Myocyte (in vitro differentiated cells): ENCODE data around the gene SAMD11. TPM values are rescaled to one million over a fixed set of nuclear protein-coding genes. Genes with fewer than 3 reads are reported as not detected.

Experiments used
- DNase-seq: peaks from one replicate; pipeline ENCODE4 v3.0.0-alpha.2; 2012; ENCODE audit warnings: low read depth
- total RNA-seq: library from RNA; depleted of rRNA; stranded (reverse); fragments of >200 nt; gene quantifications from 2 replicates; pipeline ENCODE4 v1.2.3, GENCODE V29; 2014

Gene SAMD11
- total RNA-seq, 1 donor from 2014 or later, result 0.86 TPM

DNA sequence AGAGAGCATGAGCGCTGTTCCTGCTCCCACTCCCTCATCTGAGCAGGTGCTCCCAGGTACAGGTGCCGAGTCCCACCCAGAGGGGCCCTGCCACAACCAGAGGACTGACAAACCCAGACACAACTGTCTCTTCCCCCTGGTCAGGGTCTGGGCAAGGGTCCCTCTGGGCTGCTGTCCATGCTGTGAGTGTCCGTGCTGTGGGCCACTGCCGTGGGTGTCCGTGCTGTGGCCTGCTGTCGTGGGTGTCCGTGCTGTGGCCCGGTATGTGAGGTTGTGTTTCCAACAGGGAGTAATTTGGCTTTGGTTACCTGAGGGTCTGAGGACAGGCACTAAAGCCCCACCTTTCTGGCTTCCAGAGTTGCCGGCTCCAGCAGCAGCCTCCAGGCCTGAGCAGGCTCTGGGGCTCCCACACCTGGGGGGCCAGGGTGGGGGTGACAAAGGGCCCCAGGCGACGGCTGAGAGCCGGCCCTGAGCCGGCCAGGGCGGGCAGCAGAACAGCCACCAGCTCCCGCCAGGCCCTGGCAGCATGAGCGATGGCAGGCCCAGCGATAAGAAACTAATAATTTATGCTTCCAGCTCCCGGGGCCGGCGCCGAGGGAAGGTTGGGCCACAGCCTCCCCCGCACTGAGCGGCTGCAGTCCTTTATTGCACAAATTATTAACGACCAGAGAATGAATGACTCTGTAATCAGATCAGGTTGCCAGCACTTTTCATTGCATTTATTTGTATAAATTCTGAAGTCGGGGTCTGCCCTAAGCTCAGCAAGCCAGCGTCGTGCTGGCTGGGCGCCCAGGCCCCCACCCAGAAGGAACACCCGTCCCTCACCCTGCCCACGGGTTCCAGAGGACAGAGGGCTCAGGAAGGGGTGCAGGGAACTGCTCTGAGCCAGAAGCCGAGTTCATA is 7.3 kb upstream of the SAMD11 start:
- no peak for DNase-seq

DNA sequence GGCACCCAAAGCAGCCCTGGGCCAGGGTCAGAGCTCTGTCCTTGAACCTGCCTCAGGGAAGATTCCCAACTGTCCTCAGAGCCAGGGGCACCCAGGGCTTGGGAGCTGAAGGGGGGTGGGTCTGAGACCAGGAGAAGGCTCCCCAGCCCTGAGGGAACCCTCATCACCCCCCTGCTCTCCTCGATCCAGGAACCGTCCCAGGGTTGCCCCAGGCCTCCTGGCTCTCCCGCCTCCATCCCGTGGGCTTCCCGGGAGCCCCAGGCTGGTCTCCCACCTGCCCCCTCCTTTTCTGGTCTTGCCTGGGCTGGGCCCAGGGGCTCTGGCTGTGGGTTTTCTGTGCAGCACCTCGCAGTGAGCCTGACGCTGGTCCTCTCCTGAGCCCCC is 6.7 kb upstream of the SAMD11 start:
- DNase-seq, result no peak

DNA sequence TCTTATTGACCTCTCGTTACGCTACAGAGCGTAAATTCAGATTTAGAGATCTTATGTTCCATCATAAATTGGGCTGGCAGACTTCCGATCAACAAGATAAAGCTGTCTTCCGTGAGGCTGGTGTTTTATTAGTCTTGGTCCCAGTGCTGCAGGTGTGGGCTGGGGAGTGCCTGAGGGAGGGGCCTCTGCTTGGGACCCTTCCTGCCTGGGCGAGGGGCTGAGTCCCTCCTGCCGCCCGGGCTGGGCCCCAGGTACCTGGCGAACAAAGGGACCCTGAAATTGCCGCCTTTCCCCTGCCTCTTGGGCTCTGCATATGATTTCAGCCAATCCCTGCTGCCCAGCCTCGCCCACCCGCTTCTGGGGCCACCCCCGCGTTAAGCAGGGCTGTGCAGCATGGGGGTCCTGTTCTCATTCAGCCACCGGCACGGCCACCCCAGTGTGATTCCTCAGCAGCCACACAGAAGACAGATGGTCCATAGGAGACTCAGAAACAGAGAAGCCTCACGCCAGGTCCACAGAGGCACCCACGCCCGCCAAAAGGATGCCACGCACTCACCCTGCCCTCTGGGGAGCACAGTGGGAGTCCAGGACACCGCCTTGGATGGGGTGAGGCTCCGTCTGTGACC is 6.1 kb upstream of the SAMD11 start:
- no peak for DNase-seq

DNA sequence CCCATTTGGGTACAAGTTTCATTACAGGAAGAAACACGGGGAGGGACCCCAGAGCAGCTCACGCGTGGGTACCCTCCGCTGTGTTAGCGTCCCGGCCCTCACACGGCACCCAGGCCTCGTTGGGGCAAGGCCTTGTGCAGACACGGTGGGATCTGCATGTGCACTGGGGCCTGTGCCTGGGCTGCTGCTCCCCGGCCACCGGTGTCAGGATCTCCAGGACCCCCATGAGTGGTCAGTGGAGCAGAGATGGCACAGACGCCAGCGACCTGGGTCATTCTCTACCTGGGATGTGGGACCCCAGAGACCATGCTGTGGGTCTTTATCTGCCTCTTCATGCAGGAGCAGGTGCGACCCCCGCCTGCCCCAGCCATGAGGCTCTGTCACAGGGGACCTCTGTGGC is 5.4 kb upstream of the SAMD11 start:
- no peak for DNase-seq

DNA sequence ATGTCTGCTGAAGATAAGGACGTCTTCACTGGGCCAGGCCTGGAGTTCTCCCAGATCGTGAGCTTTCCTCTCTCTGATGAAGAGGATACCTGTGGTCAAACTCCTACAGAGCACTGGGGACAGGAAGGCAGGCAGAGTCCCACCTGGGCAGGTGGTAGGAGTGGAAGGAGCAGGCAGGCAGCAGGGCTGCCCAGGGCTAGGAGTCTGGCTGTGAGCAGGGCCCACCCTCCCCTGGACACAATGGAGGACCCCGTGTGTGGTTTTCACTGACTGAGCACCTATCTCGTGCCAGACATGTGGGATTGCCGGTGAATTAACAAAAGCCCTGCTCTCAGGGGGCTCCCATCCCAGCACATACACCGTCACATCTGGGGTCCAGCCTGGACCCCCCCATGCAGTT is 4.9 kb upstream of the SAMD11 start:
- DNase-seq, result no peak

DNA sequence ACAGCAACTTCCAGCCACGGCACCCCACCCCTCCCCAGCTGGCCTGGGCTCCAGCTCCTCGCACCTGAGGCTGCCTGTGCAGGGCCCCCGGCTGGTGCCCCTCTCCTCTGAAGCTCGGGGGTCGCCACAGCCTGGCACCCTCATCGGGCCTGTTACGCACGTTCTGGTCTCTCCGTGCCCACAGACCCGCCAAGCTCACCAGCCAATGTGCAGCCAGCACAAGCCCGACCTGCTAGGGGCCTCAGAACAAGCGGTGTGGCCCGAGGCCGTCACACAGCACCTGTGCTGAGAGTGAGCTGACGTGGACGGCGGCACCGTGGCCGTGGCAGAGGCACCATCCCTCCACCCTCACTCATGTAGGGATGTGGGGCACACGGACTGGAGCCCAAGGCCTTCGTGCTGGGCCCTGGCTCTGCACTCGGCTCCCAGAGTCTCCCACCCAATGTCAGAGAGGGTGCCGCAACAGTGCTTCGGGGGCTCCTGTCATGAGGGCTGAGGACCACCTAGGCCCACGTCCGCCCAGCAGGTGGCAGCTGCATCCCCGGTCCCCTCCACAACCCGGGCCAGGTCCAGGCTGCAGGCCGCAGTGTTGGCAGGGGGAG is 4.4 kb upstream of the SAMD11 start:
- no peak for DNase-seq

DNA sequence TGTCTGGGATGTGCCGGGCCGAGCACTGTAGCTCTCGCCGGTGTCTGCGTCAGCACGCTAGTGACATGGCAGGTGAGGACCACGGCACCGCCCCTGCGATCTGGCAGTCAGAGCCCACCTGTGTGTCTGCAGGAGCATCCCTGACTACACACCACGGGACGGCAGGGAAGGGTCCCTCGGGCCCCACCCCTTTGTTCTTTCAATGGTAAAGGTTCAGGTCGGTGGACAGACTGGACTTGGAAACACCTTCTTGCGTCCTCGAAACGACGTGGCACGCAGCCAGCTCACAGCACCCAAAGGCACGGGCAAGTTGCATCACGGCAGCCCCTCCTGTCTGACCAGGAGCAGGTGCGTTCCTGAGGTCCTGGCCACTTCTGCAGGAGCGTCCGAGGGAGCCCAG is 3.7 kb upstream of the SAMD11 start:
- DNase-seq, result no peak

DNA sequence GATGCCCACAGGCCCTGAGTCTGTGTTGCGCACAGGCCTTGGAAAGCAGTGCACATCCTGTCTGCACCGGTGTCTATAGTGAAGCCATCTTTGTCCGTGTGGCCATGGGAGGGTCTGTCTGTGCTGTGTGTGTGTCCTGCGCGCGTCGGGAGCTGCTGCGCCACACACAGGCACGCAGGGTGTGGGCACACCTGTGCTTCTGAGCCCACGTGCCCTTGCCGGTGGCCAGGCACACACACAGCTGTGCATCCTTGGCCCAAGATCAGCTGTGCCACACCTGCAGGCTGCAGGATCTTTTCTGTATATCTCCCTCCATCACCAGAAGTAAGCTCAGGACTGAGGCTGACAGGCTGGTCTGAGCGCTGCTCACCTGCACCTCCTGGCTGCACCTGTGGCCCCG is 3.2 kb upstream of the SAMD11 start:
- DNase-seq, result no peak

DNA sequence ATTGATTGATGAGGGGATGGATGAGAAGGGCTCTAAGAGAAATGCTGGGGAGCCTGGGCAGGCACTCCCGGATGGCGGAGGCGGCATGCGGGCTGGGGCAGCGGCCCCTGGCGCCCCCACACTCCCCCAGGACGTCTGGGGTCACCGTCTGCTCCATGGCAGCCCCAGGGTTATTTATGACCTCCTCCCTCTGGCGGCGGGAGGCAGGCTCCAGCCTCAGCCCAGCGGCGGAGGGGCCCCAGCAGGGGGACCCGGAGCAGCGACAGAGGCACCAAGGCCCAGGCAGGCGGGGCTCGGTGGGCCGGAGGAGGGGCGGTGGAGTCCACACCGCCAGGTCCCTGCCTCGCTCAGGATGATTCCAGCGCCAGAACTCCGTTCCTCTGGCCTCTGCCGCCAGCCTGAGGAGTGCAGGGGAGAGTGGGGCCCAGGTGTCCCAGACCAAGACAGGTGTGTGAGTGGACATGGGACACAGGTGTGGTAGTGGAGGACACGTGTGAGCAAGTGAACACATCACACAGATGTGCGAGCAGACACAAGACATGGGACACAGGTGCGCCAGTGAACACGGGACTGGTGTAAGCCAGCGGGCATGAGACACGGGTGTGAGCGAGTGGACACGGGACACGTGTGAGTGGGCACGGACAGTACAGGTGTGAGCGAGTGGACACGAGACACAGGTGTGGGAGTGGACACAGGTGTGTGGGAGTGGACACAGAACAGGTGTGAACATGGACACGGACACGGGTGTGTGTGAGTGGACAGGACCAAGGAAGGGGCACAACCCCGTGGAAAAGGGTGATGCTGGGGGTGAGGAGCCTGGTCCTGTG is 2.5 kb upstream of the SAMD11 start:
- DNase-seq, result peak; percentile 81

DNA sequence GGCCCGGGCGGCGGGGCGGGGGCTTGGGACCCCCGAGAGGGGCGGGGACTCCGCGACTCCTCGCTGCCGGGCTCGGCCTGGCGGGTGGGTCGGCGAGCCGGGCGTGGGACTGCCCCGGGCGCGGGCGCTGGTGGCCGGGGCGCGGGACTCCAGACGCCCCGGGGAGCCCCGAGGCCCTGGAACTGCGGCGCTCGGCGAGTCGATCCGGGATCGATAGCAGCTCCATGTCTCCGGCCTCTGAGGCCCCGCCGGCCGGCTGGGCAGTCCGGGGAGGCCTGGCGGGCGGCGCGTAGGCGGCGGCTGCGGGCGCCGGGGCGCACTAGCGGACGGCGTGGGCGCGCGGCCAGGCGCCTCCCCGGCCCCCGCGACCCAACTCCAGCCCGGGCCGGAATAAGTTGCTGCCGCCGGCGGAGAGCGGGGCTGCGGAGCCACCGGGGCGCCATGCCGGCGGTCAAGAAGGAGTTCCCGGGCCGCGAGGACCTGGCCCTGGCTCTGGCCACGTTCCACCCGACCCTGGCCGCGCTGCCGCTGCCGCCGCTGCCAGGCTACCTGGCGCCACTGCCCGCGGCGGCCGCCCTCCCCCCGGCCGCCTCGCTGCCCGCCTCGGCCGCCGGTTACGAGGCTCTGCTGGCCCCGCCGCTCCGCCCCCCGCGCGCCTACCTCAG is 400 bp downstream of the SAMD11 start:
- no peak for DNase-seq

DNA sequence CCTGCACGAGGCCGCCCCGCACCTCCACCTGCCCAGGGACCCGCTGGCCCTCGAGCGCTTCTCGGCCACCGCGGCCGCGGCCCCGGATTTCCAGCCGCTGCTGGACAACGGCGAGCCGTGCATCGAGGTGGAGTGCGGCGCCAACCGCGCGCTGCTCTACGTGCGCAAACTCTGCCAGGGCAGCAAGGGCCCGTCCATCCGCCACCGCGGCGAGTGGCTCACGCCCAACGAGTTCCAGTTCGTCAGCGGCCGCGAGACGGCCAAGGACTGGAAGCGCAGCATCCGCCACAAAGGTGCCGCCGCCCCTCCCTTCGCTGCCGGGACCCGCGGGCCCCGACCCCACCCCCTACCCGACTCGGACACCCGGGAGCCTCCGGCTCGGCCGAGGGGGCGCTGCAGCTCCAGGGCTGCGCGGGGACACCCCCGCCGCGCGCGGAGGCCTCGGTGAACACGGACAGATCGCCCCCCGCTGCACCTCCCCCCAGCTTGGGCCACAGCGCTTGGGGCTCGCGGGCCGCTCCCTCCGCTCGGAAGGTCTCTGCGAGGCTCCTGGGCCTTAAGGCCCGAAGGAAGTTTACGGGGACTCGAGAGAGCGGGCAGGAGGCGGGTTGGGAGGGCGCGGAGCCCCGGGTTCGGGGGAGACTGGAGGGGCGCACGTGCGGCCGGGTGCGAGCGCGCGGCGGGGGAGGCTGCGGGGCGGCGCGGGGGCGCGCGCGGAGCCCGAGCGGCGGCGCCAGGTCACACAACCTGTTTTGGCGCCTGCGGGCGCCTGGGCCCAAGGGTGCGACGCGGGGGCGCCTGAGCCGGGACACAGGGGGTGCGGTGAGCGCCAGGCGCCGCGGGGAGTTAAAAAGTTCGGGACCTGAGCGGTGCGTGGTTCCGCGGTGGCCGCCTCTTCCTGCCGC is 1.2 kb downstream of the SAMD11 start:
- DNase-seq, result no peak

DNA sequence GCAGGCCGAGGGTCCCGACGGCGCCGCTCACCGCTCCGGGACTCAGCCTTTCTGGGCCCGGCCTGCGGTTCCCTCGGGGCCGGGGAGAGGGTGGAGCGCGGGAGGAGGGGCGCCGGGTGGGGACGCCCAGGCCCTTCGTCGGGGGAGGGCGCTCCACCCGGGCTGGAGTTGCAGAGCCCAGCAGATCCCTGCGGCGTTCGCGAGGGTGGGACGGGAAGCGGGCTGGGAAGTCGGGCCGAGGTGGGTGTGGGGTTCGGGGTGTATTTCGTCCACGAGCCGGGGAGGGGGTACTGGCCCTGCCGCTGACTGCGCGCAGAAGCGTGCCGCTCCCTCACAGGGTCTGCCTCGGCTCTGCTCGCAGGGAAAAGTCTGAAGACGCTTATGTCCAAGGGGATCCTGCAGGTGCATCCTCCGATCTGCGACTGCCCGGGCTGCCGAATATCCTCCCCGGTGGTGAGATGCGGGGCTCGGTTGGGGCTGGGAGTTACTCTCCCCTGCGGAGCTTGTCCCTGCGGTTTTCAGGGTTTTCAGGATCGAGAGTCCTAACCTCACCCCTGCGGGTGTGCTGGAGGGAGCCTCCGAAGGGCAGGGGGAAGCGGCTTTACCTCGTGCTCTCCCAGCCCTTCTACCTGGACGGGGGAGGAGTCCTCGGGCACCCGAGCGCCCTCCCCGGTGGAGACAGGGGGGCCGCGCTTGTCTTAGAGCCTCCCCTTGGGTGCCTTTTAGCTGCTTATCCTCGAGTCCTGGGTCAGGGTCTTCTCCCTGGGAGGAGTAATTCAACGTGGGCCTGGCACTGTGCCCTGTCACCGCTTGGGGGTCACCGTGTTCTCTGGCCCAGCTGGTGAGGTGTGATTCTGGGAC is 2.1 kb downstream of the SAMD11 start:
- DNase-seq, result no peak

DNA sequence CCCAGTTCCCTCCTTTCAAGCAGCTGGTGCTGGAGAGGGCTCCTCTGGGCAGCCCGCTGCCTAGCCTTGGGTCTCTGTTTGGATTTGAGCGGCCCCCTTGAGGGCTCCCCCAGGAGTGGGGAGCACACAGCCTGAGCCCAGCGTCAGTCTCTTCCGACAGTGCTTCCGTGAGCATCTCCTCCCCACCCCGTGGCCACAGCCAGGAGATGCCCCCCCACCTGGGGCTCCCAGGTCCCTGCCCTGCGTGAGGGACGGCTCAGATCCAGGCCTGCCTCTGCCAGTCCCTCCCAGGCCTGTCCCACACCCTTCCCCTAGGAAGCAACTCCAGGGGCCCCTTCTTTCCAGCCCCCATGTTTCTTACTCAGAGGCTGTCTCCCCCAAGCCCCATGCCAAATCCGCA is 3.5 kb downstream of the SAMD11 start:
- DNase-seq, result no peak

DNA sequence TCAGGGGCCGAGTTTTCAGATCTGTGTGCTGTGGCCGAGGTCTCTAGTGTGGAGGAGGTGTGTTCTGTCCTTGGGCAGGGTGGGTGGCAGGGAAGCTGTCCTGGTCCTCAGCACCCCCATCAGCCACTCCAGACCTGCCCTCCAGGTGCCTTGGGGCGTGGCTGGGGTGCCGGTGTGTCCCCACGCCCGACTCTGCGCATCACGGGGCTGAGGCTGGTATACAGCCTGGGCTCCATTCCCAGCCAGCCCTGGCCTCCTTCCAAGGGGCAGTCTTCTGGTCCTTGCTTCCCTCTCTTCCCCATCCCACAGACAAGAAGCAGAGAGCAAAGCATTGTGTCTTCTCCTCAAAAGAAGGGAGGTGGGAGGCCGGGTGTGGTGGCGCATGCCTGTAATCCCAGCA is 4.0 kb downstream of the SAMD11 start:
- no peak for DNase-seq

DNA sequence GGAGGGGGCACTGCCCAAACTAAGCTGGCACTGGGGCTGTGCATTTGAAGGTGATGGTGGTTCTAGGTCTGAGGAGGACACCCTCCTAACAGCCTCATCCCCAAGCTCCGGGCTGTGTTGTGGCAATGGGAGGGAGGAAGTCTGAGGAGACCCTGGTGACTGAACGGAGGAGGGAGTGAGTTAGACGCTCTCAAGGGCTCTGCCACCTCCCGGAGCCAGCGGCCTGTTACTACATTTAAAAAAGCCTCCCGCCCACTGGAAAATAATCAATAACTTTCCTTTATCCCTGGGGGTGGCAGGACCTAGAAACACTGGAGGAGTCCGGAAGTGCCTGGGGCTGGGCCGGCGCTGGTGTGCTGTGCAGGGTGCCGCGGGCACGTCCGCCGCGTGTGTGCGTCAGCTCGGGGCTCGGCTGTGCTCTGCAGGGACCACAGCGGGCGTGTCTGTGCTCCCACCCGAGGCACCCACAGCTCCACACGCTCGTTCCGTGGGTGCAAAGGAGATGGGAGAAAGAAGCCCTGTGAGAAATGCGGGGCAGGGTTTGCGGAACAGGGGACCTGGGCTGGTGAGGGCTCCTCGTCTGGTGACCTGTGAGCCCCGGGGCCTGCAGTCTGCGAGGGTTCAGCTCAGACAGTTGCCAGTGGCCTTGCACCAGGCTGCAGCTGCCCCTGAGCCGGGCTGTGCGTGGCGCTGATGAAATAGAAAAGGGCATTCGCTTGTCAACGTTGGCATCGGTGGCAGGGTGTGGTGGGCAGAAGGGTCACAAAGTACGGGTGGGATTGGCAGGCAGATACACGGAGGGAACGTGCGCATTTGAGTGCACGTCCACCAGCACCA is 5.3 kb downstream of the SAMD11 start:
- no peak for DNase-seq

DNA sequence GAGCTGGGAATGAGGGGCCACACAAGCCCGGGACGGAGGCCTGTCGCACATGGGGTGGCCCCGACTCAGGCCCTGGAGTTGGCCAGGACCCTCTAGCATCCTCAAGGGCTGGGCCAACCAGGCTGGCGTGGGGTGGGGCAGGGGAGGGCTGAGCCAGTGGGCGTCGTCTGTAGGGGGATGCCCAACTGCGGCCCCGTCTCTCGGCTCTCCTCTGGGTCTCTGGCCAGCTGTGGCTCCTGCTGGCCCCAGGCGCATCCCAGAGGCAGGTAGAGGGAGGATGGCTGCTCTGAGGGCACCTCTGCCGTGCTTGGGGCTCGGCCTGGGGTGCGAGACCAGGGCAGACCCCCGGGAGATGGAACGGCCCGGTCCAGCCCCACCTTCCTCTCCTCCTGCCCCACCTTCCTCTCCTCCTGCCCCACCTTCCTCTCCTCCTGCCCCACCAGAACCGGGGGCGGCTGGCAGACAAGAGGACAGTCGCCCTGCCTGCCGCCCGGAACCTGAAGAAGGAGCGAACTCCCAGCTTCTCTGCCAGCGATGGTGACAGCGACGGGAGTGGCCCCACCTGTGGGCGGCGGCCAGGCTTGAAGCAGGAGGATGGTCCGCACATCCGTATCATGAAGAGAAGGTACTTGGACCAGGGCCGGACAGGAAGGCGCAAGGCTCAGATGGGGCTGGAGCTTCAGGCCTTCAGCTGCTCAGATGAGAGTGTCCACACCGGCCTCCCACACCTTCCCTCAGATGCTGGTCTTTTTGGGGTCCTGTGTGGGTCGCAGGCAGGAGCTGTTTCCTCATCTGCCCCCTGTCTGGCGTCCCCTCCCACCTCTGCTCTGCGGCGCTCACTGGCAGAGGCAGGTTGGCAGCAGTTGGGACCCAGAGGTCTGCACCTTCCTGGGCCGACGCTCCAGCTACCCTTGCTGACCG is 6.2 kb downstream of the SAMD11 start:
- no peak for DNase-seq

DNA sequence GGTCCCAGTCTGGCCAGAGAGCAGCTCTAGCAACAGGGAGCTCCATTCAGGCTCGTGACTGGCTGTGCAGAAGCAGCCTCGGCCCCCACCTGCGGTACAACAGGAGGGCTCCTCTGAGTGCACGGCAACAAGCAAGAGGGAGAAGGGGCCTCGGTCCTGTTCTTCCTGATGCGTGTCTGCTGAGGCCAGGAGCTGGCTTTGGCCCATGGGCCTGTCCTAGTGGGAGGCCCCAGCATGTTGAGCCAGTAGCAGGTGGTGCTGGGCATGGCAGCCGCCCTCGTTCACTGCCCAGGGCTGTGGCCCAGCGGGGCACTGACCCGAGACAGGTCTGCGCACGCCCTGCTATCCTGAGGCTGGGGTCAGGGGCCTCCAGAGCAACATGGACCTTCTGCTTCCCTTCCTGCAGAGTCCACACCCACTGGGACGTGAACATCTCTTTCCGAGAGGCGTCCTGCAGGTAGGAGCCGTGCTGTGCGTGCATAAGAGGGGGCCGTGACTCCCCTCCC is 7.0 kb downstream of the SAMD11 start:
- no peak for DNase-seq
